Suprapubic skin (tissue), 4 donors: ENCODE results near the gene ZNF865. TPM values are rescaled to one million over a fixed set of nuclear protein-coding genes. Genes with fewer than 3 reads are reported as not detected.
A peak's percentile ranks its signal among the peaks of the same experiment; 100 is the strongest.

Source experiments
- DNase-seq, 2 donors: peaks; one replicate each; pipeline ENCODE4 v3.0.0-alpha.2; 2019; ENCODE audit warnings: low spot score in 2 of 2
- H3K27ac ChIP-seq: fragments of 200-600 bp; sonication (generic); one replicate; pipeline ENCODE4 v1.5.1; 2019
- H3K27me3 ChIP-seq: fragments of 200-600 bp; sonication (generic); one replicate; pipeline ENCODE4 v1.5.1; 2019
- H3K36me3 ChIP-seq: fragments of 200-600 bp; sonication (generic); one replicate; pipeline ENCODE4 v1.5.1; 2019
- H3K4me1 ChIP-seq: fragments of 200-600 bp; sonication (generic); one replicate; pipeline ENCODE4 v1.5.1; 2019
- H3K4me3 ChIP-seq: fragments of 200-600 bp; sonication (generic); one replicate; pipeline ENCODE4 v1.5.1; 2019; ENCODE audit warnings: mild to moderate bottlenecking
- H3K9me3 ChIP-seq: fragments of 200-600 bp; sonication (generic); one replicate; pipeline ENCODE4 v1.5.1; 2019
- CTCF ChIP-seq, 2 donors: fragments of 200-600 bp in 1 of 2; fragments of 450-650 bp in 1 of 2; sonication (generic) in 1 of 2; IDR thresholded peaks; one replicate each; pipeline ENCODE4 v1.5.1; 2016 to 2019; ENCODE audit warnings: antibody characterized with exemption in 2 of 2, mild to moderate bottlenecking in 1 of 2, moderate library complexity in 1 of 2
- EP300 ChIP-seq: sonication (generic); formaldehyde crosslinking; IDR thresholded peaks from one replicate; pipeline ENCODE4 v1.6.1; 2017; ENCODE audit warnings: antibody characterized with exemption
- POLR2A ChIP-seq, 2 donors: fragments of 450-650 bp; IDR thresholded peaks; one replicate each; pipeline ENCODE4 v1.6.1; 2017; ENCODE audit warnings: antibody characterized with exemption in 2 of 2, mild to moderate bottlenecking in 2 of 2, moderate library complexity in 2 of 2
- POLR2AphosphoS5 ChIP-seq, 3 donors: sonication (generic); formaldehyde crosslinking; IDR thresholded peaks; one replicate each; pipeline ENCODE4 v1.6.1; 2017; ENCODE audit warnings: antibody characterized with exemption in 3 of 3
- WGBS: methylation state at CpG from one replicate; pipeline ENCODE4 v1.1.5; 2018; 5-methylcytosine and 5-hydroxymethylcytosine counted together
- total RNA-seq, 4 donors: library from RNA; depleted of rRNA; stranded (reverse); fragments of >200 nt; gene quantifications; one replicate each; pipeline ENCODE4 v1.1.0, GENCODE V29; 2016

Gene ZNF865
- total RNA-seq, 4 donors from 2014 or later, result 7.6 to 14.2 (median 9.9) TPM

GRCh38 chr19:55643003-55643886 is 37.8 kb downstream of the ZNF865 start, which contains the start of gene ZNF581:
Gene ZNF581 (plus strand): TSS chr19:55643649. CDS start chr19:55644572, 923 bp downstream.
- H3K27me3 ChIP-seq, result no peaks in the 10 kb centered on the region
- TF ChIP-seq POLR2A (IDR thresholded peaks at IDR 0.05), result no peak
- no peak for TF ChIP-seq CTCF (IDR thresholded peaks at IDR 0.05)
- TF ChIP-seq POLR2AphosphoS5 (IDR thresholded peaks at IDR 0.05), result peak in 1 of 3 donors; percentile 85
- no peak for TF ChIP-seq EP300
- 0% methylated on average over 34 of the region's 56 CpGs for WGBS

GRCh38 chr19:55643887-55644176 is 38.4 kb downstream of the ZNF865 start:
- no peak for DNase-seq
- TF ChIP-seq POLR2AphosphoS5 (IDR thresholded peaks at IDR 0.05) (no peak), POLR2A (IDR thresholded peaks at IDR 0.05) (no peak), EP300 (no peak), CTCF (IDR thresholded peaks at IDR 0.05) (no peak)
- peak overlapping the region; percentile 87 for H3K27ac ChIP-seq
- H3K4me1 ChIP-seq, result peaks cover 71% of the 10 kb centered on the region
- WGBS, result 0% methylated on average over 15 of the region's 15 CpGs
- no peaks in the 10 kb centered on the region for H3K27me3 ChIP-seq
- H3K9me3 ChIP-seq, result no peaks in the 10 kb centered on the region
- H3K4me3 ChIP-seq, result peak overlapping the region; percentile 93
- peaks cover 13% of the 10 kb centered on the region for H3K36me3 ChIP-seq

More at GRCh38 chr19:55643003-55643886, 37.8 kb downstream of the ZNF865 start, which contains the start of gene ZNF581:
- Histone ChIP-seq H3K4me3 (peak within 1 kb of the TSS; percentile 93), H3K9me3 (no peaks in the 10 kb centered on the region), H3K36me3 (peaks cover 13% of the 10 kb centered on the region), H3K4me1 (peaks cover 71% of the 10 kb centered on the region), H3K27ac (peak within 1 kb of the TSS; percentile 87)
- peak; percentile 90 to 91 for DNase-seq

GRCh38 chr19:55644191-55644833 is 38.9 kb downstream of the ZNF865 start:
- Histone ChIP-seq H3K27ac (no peak overlapping the region), H3K27me3 (no peaks in the 10 kb centered on the region), H3K4me3 (peak overlapping the region; percentile 93), H3K9me3 (no peaks in the 10 kb centered on the region), H3K36me3 (peaks cover 13% of the 10 kb centered on the region), H3K4me1 (peaks cover 71% of the 10 kb centered on the region)
- WGBS, result 49% methylated on average over 12 of the region's 12 CpGs
- TF ChIP-seq POLR2A (IDR thresholded peaks at IDR 0.05) (no peak), EP300 (no peak), POLR2AphosphoS5 (IDR thresholded peaks at IDR 0.05) (no peak), CTCF (IDR thresholded peaks at IDR 0.05) (no peak)
- DNase-seq, result peak in 1 of 2 donors; percentile 57

- Histone ChIP-seq H3K9me3 (no peaks in the 10 kb centered on the region), H3K27me3 (no peaks in the 10 kb centered on the region), H3K27ac (no peak overlapping the region), H3K36me3 (peaks cover 13% of the 10 kb centered on the region), H3K4me3 (peak overlapping the region; percentile 93), H3K4me1 (peaks cover 69% of the 10 kb centered on the region)
- DNase-seq, result peak in 1 of 2 donors; percentile 55
- no peak for TF ChIP-seq POLR2AphosphoS5 (IDR thresholded peaks at IDR 0.05)
- no peak for TF ChIP-seq CTCF (IDR thresholded peaks at IDR 0.05)
- no peak for TF ChIP-seq EP300
- no peak for TF ChIP-seq POLR2A (IDR thresholded peaks at IDR 0.05)
- 80% methylated on average over 9 of the region's 28 CpGs for WGBS
Observed at GRCh38 chr19:55644842-55645511, 39.5 kb downstream of the ZNF865 start.
